OCI-M2 (cell line): Measurements from ENCODE around the gene MFAP5.

ENCODE experiments used
- DNase-seq: peaks from one replicate; lab custom pipeline; 2025; ENCODE audit not compliant: unreplicated experiment; lab: John Stamatoyannopoulos, UW

Gene MFAP5, protein sequence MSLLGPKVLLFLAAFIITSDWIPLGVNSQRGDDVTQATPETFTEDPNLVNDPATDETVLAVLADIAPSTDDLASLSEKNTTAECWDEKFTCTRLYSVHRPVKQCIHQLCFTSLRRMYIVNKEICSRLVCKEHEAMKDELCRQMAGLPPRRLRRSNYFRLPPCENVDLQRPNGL

DNA sequence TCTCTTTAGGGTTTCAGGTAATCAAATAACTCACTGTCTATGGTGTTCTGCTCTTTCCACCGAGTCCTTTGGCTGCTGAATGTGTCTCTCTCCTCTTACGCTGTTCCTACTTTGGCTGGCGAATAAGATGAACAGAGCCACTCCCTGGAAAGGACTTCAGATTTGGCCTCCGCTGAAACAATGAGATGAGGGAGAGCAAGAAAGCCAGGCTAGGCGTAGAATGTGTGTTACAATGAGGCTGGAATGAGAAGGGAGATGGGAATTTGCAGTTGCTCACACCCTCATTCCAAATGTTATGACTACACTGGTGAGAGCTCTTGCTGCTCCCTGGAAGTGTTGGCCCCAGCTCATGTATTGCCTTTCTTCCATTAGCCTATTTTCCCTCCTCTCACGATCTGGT lies at the start of gene MFAP5:
MFAP5 (minus strand) TSS at position 234 of the 400 bp plus-strand sequence. CDS start 722 bp downstream, outside the sequence.
- DNase-seq: no peak

DNA sequence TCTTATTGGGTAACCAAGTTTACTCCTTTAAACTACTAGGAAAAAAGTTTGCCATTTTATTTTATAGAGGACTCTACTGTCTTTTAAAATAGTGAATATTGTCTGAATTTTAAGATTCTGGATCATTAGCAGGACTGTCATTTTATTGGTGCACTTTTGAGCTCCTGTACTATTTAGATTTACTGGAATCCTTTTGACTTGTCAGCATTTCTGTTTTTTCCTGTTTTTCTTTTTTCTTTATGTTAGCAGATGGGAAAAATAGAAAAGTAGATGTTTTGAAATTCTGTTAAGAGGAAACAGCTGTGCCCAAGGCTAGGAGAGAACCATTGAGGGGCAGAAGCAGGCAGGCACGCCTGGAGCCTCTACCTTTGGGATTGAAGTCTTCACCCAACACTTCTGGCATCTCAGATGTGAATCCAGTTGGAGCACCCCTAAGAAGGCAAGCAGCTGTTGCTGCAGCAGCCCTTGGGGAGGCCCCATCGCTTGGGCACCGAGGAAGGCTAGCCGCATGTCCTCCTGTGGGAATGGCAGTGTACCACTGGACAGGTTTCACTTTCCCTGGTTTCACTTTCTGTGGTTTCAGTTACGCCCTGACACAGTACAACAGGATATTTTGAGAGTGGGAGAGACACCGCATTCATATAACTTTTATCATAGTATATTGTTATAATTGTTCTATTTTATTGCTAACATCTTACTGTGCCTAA lies 46.7 kb upstream of the MFAP5 start:
- DNase-seq: no peak

DNA sequence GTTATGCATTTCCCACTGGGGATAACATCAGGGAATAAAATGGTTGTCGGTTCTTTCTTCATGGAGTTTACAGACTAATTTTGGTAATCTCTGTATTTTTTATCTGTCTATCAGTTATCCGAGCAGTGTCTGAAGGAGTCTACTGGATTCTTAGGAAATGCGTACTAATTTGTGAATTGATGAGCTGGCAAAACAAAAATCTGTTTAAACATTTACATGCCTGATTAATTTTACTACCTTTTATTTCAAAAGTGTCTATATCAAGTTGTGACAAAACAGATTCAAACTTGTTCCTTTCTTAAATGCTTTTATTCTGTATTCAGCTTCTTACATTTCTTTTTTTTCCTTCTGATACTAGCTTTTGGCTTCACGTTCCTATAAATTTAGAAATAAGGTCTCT lies 39.5 kb upstream of the MFAP5 start:
- DNase-seq: no peak

DNA sequence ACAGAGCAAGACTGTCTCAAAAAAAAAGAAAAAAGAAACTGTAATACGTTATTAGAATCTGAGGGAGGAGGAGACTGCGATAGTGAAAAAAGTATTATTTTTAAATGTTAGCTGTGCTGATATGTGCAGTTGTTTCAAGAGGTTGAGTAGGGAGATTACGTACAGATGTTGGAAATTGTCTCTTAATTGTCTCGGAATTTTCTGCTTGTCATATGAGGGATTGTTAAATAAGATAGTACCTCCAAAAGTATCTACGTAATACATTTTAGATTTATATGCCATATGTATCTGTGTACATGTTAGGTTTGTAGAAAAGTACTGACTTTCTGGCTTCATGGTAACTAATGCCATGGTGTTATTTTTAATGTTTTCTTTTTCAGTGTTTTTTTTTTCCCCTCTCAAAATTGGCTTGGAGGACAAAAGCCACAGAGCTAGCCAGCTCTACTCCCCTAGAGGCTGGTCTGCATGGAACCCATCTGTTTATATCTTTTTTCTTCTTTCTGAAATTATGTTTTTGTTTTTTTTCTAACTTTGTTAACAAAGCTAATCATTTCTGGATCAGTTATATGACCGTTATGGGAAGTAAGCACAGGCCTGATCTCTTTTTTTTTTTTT lies 38.5 kb upstream of the MFAP5 start:
- no peak for DNase-seq

DNA sequence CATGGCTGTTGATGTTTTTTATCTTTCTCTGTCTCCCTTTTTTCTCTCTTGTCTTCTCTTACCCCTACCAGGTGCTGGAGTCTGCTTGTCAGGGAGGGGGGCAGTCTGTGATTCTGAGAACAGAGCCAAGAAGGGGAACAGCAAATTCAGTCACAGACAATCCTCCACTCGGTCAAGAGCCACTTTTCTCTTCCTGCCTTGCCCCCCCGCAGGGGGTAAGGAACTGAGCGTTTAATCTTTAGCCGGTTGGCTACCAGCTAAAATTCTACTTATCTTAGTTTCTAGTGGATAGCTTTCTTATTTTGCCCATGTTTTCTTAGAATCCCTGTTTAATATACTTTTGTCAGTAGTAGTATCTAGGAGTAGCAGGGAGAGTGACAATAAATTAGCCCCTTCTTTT lies 37.1 kb upstream of the MFAP5 start:
- no peak for DNase-seq

DNA sequence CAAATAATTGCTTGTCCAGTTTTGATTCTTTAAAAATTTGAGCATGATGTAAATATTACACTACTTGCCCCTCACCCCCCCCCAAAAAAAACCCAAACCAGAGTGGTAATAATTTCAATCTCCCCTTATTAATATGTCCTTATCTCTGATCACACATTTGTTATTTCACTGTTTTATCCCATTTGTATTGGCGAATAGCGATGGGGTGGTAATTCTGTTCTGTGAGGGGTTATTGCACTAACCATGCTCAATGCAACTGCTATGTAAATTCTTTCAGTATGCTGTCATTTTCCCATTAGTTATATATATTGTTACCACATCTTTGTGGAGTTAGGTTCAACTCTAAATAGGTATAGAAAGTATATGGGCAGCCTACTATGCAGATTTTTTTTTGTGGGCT lies 36.3 kb upstream of the MFAP5 start:
- DNase-seq: no peak

DNA sequence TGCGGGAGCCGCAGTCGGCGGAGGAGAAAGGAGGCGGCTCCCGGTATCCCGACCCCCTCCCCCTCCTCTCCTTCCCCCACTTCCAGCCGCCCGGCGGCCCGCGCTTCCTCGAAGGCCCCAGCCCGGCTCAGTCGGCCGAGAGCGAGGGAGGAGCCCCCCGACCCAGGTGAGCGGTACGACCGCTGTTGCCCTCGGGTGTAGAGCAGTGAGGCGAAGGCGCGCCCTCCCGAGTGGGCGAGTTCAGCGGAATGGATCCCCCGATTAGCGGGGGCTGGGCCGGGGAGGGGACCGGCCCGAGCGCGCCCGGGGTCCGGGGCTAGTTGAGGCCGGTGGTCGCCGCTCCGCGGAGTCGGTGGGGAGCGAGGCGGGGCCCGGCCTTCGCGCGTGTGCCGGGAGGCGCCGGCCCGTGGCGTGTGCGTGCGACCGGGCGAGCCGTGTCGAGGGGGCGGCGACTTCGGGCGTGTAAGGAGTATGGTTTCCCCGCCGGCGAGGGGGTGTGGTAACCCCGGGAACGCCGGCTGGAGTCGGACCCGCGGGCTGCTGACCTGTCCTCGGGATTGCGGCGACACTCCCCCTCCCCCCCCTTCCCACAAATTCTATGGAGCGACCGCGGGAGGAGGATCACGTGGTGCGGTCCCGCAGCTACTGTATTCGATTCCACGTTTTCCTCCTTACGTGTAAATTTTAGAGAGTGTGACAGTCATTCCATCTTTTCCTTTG lies 35.7 kb upstream of the MFAP5 start:
- DNase-seq: no peak

DNA sequence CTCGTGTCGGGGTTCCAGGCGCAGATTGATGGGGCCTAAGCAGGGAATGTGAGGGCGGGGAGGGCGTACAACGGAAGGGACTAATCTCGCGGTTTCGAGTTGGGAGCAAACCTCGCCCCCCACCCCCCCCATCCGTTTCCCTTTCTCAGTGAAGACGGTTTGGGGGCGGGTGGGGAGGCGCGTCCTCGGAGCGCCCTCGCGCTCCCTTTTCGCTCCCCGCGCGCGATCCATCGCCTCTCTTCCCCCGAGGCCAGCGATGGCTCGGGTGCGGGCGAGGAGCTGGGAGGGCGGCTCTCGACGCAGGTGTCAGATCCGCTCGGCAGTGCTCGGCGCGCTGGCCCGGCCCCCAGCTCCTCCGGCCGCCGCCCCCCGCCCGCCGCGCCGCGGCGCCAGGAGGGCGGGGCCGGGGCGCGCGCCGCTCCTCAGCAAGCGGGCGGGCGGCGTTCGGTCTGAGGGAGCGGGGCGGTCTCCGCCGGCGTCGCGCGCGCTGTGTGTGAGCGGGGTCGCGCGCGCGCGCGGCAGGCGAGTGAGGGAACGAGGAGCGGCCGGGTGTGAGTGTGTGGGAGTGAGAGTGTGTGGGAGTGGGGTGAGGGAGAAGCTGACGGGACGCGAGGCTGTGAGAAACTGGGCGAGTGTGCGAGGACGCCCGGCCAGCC lies 35.0 kb upstream of the MFAP5 start, which contains the start of gene RIMKLB:
RIMKLB (plus strand) TSS at position 516 of the 656 bp plus-strand sequence. CDS start 15,876 bp downstream, outside the sequence.
- no peak for DNase-seq

DNA sequence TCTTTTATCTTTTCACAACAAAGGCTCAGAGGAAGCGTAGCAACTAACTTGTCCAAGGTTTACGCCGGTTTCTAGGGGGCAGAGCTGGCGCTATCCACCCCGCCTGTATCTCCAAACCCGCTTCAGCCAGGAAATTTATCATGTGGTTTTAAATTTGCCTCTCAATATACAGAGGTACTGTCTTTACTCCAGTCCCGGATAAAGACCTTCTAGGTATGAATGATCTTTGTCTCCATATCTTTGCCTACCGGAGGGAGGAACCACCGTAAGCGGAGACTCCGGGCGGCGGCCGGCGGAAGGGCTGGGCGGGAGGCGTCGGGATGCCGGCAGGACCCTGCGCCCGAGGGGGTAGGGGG lies 34.5 kb upstream of the MFAP5 start:
- no peak for DNase-seq

DNA sequence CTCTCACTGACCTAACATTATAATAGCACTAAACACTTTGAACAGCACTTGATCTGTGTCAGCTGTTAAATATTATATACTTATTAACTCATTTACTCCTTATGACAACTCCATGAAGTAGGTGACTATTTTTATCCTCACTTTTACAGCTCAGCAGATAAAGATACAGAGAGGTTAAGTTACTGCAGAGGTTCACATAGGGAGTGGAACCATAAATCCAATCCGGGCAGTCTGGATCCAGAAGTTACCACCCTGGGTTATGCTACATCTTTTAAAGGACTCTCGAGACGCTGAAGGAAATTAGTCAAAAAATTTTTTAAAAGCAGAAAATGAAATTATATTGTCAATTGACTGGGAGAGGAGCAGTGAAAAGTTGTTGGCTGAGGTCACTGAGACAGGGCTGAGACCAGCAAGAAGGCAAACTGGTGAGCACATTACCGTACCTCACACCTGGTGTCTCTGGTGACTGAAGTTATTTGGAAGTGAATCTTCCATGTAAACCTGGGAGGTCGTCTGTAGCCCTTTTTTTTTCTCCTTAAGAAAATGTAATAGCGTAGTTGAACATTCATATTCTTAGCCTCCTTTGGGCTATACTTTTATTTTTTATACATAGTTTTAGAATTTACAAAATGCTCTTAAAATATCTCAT lies 33.9 kb upstream of the MFAP5 start:
- no peak for DNase-seq

DNA sequence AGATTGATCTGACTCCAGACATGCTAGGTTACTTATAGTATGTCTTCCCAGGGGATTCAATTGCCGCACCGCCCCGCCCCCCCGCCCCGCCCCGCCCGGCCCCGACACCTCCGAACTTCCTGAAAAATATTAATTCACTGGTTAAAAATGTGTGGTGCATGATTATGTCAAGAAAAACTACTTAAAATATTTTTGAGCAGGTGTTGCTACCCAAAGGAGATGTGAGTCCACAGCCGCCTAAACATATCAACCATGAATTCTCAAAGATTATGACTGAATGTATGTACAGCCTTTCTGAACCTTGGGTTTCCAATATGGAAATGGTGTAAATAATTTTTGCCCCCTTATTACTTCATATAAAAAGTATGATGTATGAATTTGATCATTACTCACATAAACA lies 32.5 kb upstream of the MFAP5 start:
- no peak for DNase-seq

DNA sequence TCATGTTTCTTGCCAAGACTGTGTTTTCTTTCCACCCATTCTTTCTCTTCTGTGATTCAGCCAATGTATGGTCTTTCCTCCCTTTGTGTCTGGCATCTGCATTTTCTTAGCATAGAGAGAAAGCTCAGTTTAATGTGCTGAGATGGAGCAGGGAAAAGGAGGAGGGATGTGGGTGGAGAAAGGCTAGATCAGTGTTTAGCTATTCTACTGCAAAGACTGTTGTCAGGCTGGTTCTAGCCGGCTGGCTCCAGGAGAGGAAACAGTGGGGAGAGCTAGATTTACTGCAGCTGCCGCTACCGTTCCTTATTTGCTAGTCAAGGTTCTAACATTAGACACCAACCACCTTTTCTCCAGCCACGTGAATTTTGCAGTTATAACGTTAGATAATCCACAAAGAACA lies 29.9 kb upstream of the MFAP5 start:
- DNase-seq: no peak

DNA sequence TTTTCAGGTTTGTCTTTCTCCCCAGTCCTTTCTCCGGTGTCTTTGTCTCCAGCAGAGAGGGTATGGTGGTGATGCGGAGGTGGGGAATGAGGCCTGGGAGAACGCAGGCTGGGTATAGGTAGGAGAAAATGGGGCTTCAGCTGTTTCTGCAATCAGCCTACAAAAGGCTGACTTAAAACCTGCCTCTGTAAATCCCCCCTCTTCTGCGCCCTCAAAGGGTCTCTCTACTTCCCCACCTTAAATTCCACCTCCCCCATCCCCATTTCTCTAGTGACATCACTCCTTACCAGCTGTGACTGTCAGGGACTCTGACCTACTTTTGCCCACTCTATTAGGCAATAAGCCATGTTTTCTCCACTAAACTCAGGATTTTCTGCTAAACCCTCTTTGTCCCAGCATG lies 27.1 kb upstream of the MFAP5 start:
- DNase-seq: no peak

DNA sequence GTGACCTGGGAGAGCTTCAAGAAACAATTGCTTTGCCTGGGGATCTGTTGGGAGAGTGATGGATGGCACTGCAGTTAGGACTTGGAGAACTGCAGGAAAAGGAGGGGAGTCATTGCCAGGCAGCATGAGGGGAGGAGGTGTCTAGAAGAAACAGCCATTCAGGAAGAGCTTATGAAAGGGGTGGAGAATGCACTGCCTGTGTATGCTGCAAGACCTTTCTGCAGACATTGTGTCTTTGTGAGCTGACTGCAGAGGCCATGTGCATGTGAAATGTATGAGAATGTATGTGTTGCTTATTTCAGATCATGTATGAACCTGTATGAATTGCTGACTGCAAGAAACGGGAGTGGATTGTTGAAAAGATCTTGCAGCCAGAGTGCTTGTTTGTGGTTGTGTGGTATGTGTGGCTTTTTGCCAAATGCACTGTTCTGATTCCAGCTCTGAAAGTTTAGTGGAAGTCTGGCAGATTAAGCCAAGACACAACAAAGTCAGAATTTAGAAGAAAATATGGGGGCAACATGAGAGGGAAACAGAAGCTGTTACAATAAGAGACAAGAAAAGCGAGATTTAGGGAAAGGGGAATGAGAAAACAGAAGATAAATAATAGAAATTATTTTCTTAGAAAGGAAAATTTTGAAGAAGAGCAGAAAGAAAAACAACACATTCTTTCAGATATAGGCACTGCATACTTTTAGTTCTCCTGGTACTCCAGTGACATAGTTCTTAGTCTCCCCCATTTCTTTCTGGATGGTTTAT lies 25.4 kb upstream of the MFAP5 start:
- DNase-seq: no peak

DNA sequence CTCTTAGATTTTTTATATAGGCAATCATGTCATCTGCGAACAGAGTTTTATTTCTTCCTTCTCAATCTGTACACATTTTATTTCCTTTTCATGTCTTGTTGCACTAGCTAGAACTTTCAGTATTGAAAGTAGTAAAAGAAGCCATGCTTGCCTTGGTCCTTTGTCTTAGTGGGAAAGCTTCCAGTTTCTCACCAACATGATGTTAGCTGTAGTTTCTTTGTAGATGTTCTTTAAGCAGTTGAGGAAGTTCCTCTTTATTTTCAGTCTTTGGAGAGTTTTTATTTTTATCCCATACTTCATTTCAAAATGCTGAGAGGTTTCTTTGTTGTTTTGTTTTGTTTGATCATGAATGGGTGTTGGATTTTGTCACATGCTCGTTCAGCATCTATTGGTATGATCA lies 22.4 kb upstream of the MFAP5 start:
- no peak for DNase-seq

DNA sequence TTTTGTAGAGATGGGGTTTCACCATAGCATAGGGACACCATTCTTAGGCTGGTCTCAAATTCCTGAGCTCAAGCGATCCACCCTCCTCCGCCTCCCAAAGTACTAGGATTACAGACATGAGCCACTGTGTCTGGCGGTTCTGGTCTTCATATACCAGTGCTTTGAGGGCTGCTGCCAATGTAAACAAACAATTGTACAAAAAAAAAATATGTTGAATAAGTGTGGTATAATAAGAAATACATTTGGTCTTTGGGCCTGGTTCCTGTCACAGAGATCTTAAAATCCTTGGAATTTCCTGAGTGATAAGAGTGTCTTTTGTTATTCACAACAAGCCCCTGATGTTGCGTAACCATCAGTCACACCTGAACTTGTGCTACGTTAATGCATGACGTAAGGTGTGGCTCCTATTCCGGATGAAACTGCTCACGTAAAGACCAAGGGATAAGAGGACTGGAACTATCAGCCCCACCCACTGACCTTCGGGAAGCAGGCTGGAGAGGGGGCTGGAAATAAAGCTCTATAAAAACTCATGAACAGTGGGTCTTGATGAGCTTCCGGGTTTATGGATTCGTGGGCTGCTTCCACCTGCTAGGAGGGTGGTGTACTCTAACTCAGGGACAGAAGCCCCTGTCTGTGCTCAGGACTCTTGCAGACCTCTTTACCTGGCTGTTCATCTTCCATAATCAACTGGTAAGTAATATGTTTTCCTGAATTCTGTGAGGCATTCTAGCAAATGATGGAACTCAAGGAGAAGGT lies 18.7 kb upstream of the MFAP5 start:
- no peak for DNase-seq

DNA sequence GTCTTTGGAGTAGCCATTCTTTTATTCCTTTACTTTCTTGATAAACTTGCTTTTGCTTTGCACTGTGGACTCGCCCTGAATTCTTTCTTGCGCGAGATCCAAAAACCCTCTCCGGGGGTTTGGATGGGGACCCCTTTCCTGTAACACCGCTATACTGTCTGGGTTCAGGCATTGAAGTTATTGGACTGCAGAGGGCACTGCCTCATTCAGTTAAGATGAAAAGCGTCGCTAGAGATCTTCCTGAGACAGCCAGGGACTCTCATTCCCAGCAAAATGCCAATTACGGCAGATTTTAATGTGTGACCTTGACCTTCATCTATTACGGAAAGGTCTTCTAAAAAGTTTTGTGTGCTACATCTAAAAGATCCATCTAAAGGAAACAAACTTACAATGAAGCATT lies 17.9 kb upstream of the MFAP5 start:
- no peak for DNase-seq

DNA sequence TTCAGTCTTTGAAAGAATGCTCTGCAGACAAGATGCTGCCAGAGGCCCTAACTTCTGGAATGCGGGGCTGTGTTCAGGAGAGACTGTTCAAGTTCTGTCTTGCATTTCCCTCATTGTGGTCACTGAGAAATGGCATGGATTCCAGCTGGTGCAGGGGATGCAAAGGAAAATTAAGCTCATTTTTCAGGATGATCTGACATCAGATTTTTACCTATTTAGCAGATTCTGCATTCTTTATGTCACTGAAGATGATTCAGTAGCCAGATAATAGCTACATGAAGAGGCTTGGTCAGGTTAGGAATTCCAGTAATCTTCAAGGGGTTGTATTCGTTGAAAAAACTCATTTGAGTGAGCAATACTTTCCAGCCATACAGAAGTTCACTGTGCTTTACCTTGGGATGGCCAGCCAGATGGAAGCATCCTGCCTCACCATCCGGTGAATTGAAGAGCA lies 16.1 kb upstream of the MFAP5 start:
- DNase-seq: no peak

DNA sequence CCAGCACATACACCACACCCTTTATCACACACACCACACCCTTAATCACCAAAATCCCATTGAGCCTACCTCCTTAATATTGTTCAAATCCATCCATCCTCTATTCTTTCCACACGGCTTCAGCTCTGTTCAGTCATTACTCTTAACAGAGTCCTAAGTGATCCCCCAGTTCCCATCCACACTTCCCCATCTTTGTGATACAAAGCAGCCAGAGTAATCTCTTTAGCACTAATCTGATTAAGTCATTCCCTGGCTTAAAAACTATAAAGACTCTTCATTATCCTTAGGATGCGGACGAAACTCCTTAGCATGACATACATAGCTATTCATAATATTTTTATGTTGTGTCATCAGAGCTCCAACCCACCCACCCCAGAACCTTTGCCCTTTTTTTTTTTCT lies 14.7 kb upstream of the MFAP5 start:
- no peak for DNase-seq
